HepG2 (cell line): Measurements from ENCODE around the gene RTN4RL2.

Experiments used
- EP300 ChIP-seq, 3 experiments: sonication (generic) in 1 of 3; formaldehyde crosslinking in 1 of 3; IDR thresholded peaks; 2 replicates each; pipeline versions ENCODE4 v1.5.1 to v1.6.1; 2011 to 2020; ENCODE audit warnings: low read depth in 2 of 3, low read length in 2 of 3, borderline replicate concordance in 1 of 3, improper control_type of control experiment in 1 of 3, mild to moderate bottlenecking in 1 of 3, missing genetic modification reagents in 1 of 3, moderate library complexity in 1 of 3
- GATAD2A ChIP-seq: IDR thresholded peaks from 2 replicates; pipeline ENCODE4 v1.6.1; 2016
- PBX2 ChIP-seq: IDR thresholded peaks from 2 replicates; pipeline ENCODE4 v1.6.1; 2016; ENCODE audit warnings: control low read depth
- POLR2A ChIP-seq, 2 experiments: IDR thresholded peaks; 2 replicates each; pipeline ENCODE4 v1.6.1; 2011; ENCODE audit warnings: low read depth in 2 of 2, low read length in 2 of 2, mild to moderate bottlenecking in 1 of 2, moderate library complexity in 1 of 2; ENCODE audit not compliant: insufficient read depth in 1 of 2

GRCh38 chr11:57502376-57502775, 42.0 kb downstream of the RTN4RL2 start:
- TF ChIP-seq POLR2A (IDR thresholded peaks at IDR 0.05; ENCODE audit: insufficient read depth in 1 of 2, low read depth in 2 of 2, low read length in 2 of 2) (no peak), EP300 (IDR thresholded peaks at IDR 0.05; ENCODE audit: low read depth in 2 of 2, low read length in 2 of 2) (no peak), EP300 (CRISPR knock-in tag; IDR thresholded peaks at IDR 0.05; ENCODE audit: borderline replicate concordance) (no peak), PBX2 (no peak), GATAD2A (CRISPR knock-in tag) (no peak)
